Adrenal gland (tissue), 12 donors: ENCODE results near the gene ERO1A. TPM values are rescaled to one million over a fixed set of nuclear protein-coding genes. Genes with fewer than 3 reads are reported as not detected.

Experiments
- DNase-seq, 7 donors: peaks; one replicate each; pipeline ENCODE4 v3.0.0-alpha.2; 2019 to 2020
- H3K27ac ChIP-seq, 5 donors: fragments of 200-600 bp; sonication (generic) in 4 of 5; 1 replicate in 3 of 5; 2 replicates in 2 of 5; pipeline versions ENCODE4 v1.5.1 to v1.8.0; 2016 to 2020; ENCODE audit warnings: mild to moderate bottlenecking in 1 of 5
- H3K27me3 ChIP-seq: fragments of 200-600 bp; 2 replicates; pipeline ENCODE4 v1.8.0; 2021
- H3K36me3 ChIP-seq, 2 donors: fragments of 200-600 bp; replicated peaks in 1 of 2; 1 replicate in 1 of 2; 2 replicates in 1 of 2; pipeline versions ENCODE4 v1.5.1 to v1.8.0; 2018 to 2022
- H3K4me1 ChIP-seq, 2 donors: fragments of 200-600 bp; replicated peaks in 1 of 2; 1 replicate in 1 of 2; 2 replicates in 1 of 2; pipeline versions ENCODE4 v1.5.1 to v1.8.0; 2018 to 2021
- H3K4me3 ChIP-seq, 4 donors: fragments of 200-600 bp; sonication (generic) in 3 of 4; one replicate each; pipeline ENCODE4 v1.5.1; 2016 to 2018
- H3K9me3 ChIP-seq, 3 donors: fragments of 200-600 bp; sonication (generic) in 1 of 3; replicated peaks in 1 of 3; 1 replicate in 2 of 3; 2 replicates in 1 of 3; pipeline versions ENCODE4 v1.5.1 to v1.8.0; 2016 to 2021
- CTCF ChIP-seq, 6 experiments: fragments of 450-650 bp in 4 of 6; fragments of 200-600 bp in 2 of 6; sonication (generic) in 1 of 6; IDR thresholded peaks; 1 replicate in 5 of 6; 2 replicates in 1 of 6; pipeline versions ENCODE4 v1.5.1 to v1.8.0; 2016 to 2021; ENCODE audit warnings: antibody characterized with exemption in 6 of 6, mild to moderate bottlenecking in 2 of 6, moderate library complexity in 1 of 6
- POLR2A ChIP-seq, 2 donors: fragments of 450-650 bp; IDR thresholded peaks; one replicate each; pipeline ENCODE4 v1.6.1; 2017; ENCODE audit warnings: antibody characterized with exemption in 2 of 2, mild to moderate bottlenecking in 2 of 2, moderate library complexity in 1 of 2
- WGBS, 4 donors: extraction: QIAGEN DNeasy Blood & Tissue Kit in 2 of 4; methylation state at CpG; one replicate each; pipeline versions ENCODE4 v1.1.5 to v1.1.7; 2013 to 2017; 5-methylcytosine and 5-hydroxymethylcytosine counted together
- intact Hi-C, 2 donors: fragments of 100-400 bp; cut with DNase I; formaldehyde crosslinking; loops; one replicate each; pipeline versions ENCODE4 v1.14.1 to v1.15.0; 2022 to 2023
- polyA plus RNA-seq, 3 donors: library from polyadenylated mRNA; stranded (reverse); fragments of 200-250 nt in 2 of 3; fragments of 350-450 nt in 1 of 3; fragmentation: Illumina TruSeq in 1 of 3; extraction: RNeasy Lipid Tissue Mini Kit (QIAGEN cat#74804) in 1 of 3; gene quantifications; one replicate each; pipeline ENCODE4 v1.2.3, GENCODE V29; 2013 to 2014
- total RNA-seq, 9 donors: library from RNA; depleted of rRNA in 4 of 9; stranded (reverse); fragments of >200 nt in 4 of 9; fragments of 120-200 nt in 1 of 9; fragmentation: NEBNext Ultra II Directional in 1 of 9; extraction: Animal tissue kit (Norgen Biotek cat#: 25700) in 1 of 9; gene quantifications; one replicate each; pipeline versions ENCODE4 v1.1.0 to v1.2.4, GENCODE V29; 2013 to 2023
- donor health status: healthy with polysubstance abuse.
- donor health status: Bipolar disorder and iron deficiency.
- donor health status: DM: yes; HTN: yes; CAD: no.
- donor health status: DM: no; HTN: no; CAD: no.
- donor health status: DM: no; HTN: no; CAD: no.
- donor health status: DM: yes; HTN: yes; CAD: no.

Gene ERO1A
- total and polyA plus RNA-seq, 12 donors = 8.8 to 35.2 (median 22.2) TPM

GRCh38 chr14:52641745-52642144 is 53.6 kb downstream of the ERO1A start:
- Histone ChIP-seq H3K27ac (no peak overlapping the region), H3K4me3 (no peak overlapping the region), H3K9me3 (no peaks in the 10 kb centered on the region), H3K4me1 (no peaks in the 10 kb centered on the region), H3K27me3 (no peaks in the 10 kb centered on the region), H3K36me3 (peaks cover 2 to 28% of the 10 kb centered on the region in 2 donors)
- intact Hi-C loops = no loop called here
- DNase-seq = no peak
- 94 to 100% (median 96%) methylated on average over 1 of the region's 1 CpG for WGBS, 4 donors
- TF ChIP-seq CTCF (IDR thresholded peaks at IDR 0.05) = no peak
- no peak for TF ChIP-seq POLR2A (IDR thresholded peaks at IDR 0.05)

GRCh38 chr14:52640137-52640536 is 55.2 kb downstream of the ERO1A start:
- intact Hi-C loops = no loop called here
- no peak overlapping the region for H3K27ac ChIP-seq
- H3K36me3 ChIP-seq = peaks cover 2 to 18% of the 10 kb centered on the region in 2 donors
- 92 to 95% (median 93%) methylated on average over 4 of the region's 4 CpGs for WGBS, 4 donors
- H3K27me3 ChIP-seq = no peaks in the 10 kb centered on the region
- DNase-seq = no peak
- no peaks in the 10 kb centered on the region for H3K4me1 ChIP-seq
- no peak for TF ChIP-seq POLR2A (IDR thresholded peaks at IDR 0.05)
- no peak for TF ChIP-seq CTCF (IDR thresholded peaks at IDR 0.05)
- H3K4me3 ChIP-seq = no peak overlapping the region
- H3K9me3 ChIP-seq = no peaks in the 10 kb centered on the region

GRCh38 chr14:52619687-52620086 is 75.7 kb downstream of the ERO1A start:
- Histone ChIP-seq H3K27me3 (no peaks in the 10 kb centered on the region), H3K36me3 (no peaks in the 10 kb centered on the region), H3K4me1 (no peaks in the 10 kb centered on the region), H3K9me3 (no peaks in the 10 kb centered on the region), H3K4me3 (no peak overlapping the region), H3K27ac (no peak overlapping the region)
- intact Hi-C loops = no loop called here
- DNase-seq = no peak
- 83 to 96% (median 90%) methylated on average over 1 of the region's 1 CpG for WGBS, 4 donors
- no peak for TF ChIP-seq POLR2A (IDR thresholded peaks at IDR 0.05)
- no peak for TF ChIP-seq CTCF (IDR thresholded peaks at IDR 0.05)

GRCh38 chr14:52618602-52619001 is 76.8 kb downstream of the ERO1A start:
- no peak overlapping the region for H3K27ac ChIP-seq
- H3K4me1 ChIP-seq = no peaks in the 10 kb centered on the region
- no peaks in the 10 kb centered on the region for H3K36me3 ChIP-seq
- no peak for DNase-seq
- intact Hi-C loops = no loop called here
- TF ChIP-seq CTCF (IDR thresholded peaks at IDR 0.05) (no peak), POLR2A (IDR thresholded peaks at IDR 0.05) (no peak)
- 84 to 93% (median 90%) methylated on average over 3 of the region's 3 CpGs for WGBS, 4 donors
- H3K27me3 ChIP-seq = no peaks in the 10 kb centered on the region
- H3K9me3 ChIP-seq = no peaks in the 10 kb centered on the region
- no peak overlapping the region for H3K4me3 ChIP-seq
